ENCODE data around the gene DDAH1. TPM values are rescaled to one million over a fixed set of nuclear protein-coding genes. Genes with fewer than 3 reads are reported as not detected.
A peak's percentile ranks its signal among the peaks of the same experiment; 100 is the strongest.

Gene DDAH1
- total and polyA plus RNA-seq, 2 experiments from 2014 or later, result 9.1 to 15.5 TPM

GRCh38 chr1:85427331-85427730 lies 37.6 kb downstream of the DDAH1 start:
- no peaks in the 10 kb centered on the region for H3K27me3 ChIP-seq

GRCh38 chr1:85421179-85421578 lies 43.8 kb downstream of the DDAH1 start:
- no peak overlapping the region for H3K27ac ChIP-seq
- peak in 1 of 2 donors; percentile 70 for DNase-seq (ENCODE audit: low read depth in 1 of 2, low spot score in 1 of 2)
- no peaks in the 10 kb centered on the region for H3K36me3 ChIP-seq
- no peak overlapping the region for H3K4me3 ChIP-seq
- peaks cover 6% of the 10 kb centered on the region for H3K4me1 ChIP-seq (ENCODE audit: low read depth)
- H3K9me3 ChIP-seq (ENCODE audit: low read depth), result no peaks in the 10 kb centered on the region
- no peak for TF ChIP-seq CTCF (IDR thresholded peaks at IDR 0.05; ENCODE audit: low read depth, low read length)
- no peaks in the 10 kb centered on the region for H3K27me3 ChIP-seq

More at GRCh38 chr1:85427331-85427730, 37.6 kb downstream of the DDAH1 start:
- Histone ChIP-seq H3K9me3 (ENCODE audit: low read depth) (no peaks in the 10 kb centered on the region), H3K27ac (no peak overlapping the region), H3K4me3 (no peak overlapping the region), H3K4me1 (ENCODE audit: low read depth) (peaks cover 6% of the 10 kb centered on the region), H3K36me3 (no peaks in the 10 kb centered on the region)
- TF ChIP-seq CTCF (IDR thresholded peaks at IDR 0.05; ENCODE audit: low read depth, low read length), result no peak
- DNase-seq (ENCODE audit: low read depth in 1 of 2, low spot score in 1 of 2), result no peak

- no peak for TF ChIP-seq CTCF (IDR thresholded peaks at IDR 0.05; ENCODE audit: low read depth, low read length)
- H3K9me3 ChIP-seq (ENCODE audit: low read depth), result no peaks in the 10 kb centered on the region
These were observed 44.8 kb downstream of the DDAH1 start for GRCh38 chr1:85420199-85420598.

GRCh38 chr1:85417876-85418275 lies 47.1 kb downstream of the DDAH1 start:
- Histone ChIP-seq H3K36me3 (no peaks in the 10 kb centered on the region), H3K27me3 (no peaks in the 10 kb centered on the region), H3K4me1 (ENCODE audit: low read depth) (no peaks in the 10 kb centered on the region), H3K4me3 (no peak overlapping the region), H3K9me3 (ENCODE audit: low read depth) (no peaks in the 10 kb centered on the region), H3K27ac (no peak overlapping the region)
- no peak for DNase-seq (ENCODE audit: low read depth in 1 of 2, low spot score in 1 of 2)
- TF ChIP-seq CTCF (IDR thresholded peaks at IDR 0.05; ENCODE audit: low read depth, low read length), result no peak

More at GRCh38 chr1:85420199-85420598, 44.8 kb downstream of the DDAH1 start:
- H3K27ac ChIP-seq, result no peak overlapping the region
- H3K27me3 ChIP-seq, result no peaks in the 10 kb centered on the region
- no peaks in the 10 kb centered on the region for H3K36me3 ChIP-seq
- no peak overlapping the region for H3K4me3 ChIP-seq
- no peak for DNase-seq (ENCODE audit: low read depth in 1 of 2, low spot score in 1 of 2)
- peaks cover 6% of the 10 kb centered on the region for H3K4me1 ChIP-seq (ENCODE audit: low read depth)

- H3K9me3 ChIP-seq (ENCODE audit: low read depth), result no peaks in the 10 kb centered on the region
- H3K4me1 ChIP-seq (ENCODE audit: low read depth), result no peaks in the 10 kb centered on the region
- H3K27me3 ChIP-seq, result no peaks in the 10 kb centered on the region
- DNase-seq (ENCODE audit: low read depth in 1 of 2, low spot score in 1 of 2), result no peak
- TF ChIP-seq CTCF (IDR thresholded peaks at IDR 0.05; ENCODE audit: low read depth, low read length), result no peak
- H3K36me3 ChIP-seq, result no peaks in the 10 kb centered on the region
- no peak overlapping the region for H3K4me3 ChIP-seq
- no peak overlapping the region for H3K27ac ChIP-seq
These were observed 47.9 kb downstream of the DDAH1 start for GRCh38 chr1:85417017-85417416.

- no peaks in the 10 kb centered on the region for H3K36me3 ChIP-seq
- H3K27me3 ChIP-seq, result no peaks in the 10 kb centered on the region
- no peak for DNase-seq (ENCODE audit: low read depth in 1 of 2, low spot score in 1 of 2)
- no peak overlapping the region for H3K27ac ChIP-seq
- H3K4me3 ChIP-seq, result no peak overlapping the region
- no peaks in the 10 kb centered on the region for H3K9me3 ChIP-seq (ENCODE audit: low read depth)
- TF ChIP-seq CTCF (IDR thresholded peaks at IDR 0.05; ENCODE audit: low read depth, low read length), result no peak
- H3K4me1 ChIP-seq (ENCODE audit: low read depth), result no peaks in the 10 kb centered on the region
These were observed 51.8 kb downstream of the DDAH1 start for GRCh38 chr1:85413169-85413568.

Data from cardiac muscle cell (in vitro differentiated cells and primary cell).